Measurements from ENCODE around the gene ZDHHC22.
A peak's percentile ranks its signal among the peaks of the same experiment; 100 is the strongest.

The ZDHHC22 gene

DNA sequence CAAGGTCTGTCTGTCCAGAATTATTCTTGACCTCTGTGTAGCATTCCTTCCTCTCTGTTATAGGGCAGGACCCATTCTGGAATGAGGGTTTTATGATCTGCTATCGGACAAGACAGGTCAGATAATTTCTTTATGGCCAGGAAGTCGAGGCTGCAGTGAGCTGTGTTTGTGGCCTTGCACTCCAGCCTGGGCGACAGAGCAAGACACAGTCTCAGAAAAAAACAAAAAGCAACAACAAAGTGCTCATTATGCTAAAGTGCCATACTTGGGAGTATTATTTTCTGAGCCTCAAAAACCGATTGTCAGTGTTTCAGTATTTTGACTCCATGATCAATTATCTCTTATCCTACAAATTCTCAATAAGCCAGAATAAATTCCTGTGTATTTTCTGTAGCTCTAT lies 39.4 kb downstream of the ZDHHC22 start:
- DNase-seq (ENCODE audit: low read depth), result no peak

DNA sequence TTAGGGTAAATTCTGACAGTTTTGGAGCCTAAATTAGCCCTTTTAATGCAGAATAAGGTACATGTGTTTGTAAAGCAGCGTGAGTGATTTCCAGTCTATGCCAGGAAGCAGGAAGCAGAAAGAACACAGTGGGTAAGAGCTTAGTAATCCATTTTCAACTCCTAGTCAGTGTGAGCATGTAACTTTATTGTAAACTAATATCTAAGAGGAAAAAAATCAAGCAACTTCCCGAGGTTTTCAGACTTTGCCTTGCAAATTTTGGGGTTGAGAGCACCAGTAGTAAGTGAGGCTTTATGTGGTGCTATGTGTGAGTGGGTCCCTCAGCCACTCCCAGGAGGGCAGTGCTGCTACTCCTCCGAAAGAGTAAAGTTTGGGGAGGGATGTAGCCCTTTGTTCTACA lies 40.6 kb downstream of the ZDHHC22 start:
- DNase-seq (ENCODE audit: low read depth), result peak; percentile 23

DNA sequence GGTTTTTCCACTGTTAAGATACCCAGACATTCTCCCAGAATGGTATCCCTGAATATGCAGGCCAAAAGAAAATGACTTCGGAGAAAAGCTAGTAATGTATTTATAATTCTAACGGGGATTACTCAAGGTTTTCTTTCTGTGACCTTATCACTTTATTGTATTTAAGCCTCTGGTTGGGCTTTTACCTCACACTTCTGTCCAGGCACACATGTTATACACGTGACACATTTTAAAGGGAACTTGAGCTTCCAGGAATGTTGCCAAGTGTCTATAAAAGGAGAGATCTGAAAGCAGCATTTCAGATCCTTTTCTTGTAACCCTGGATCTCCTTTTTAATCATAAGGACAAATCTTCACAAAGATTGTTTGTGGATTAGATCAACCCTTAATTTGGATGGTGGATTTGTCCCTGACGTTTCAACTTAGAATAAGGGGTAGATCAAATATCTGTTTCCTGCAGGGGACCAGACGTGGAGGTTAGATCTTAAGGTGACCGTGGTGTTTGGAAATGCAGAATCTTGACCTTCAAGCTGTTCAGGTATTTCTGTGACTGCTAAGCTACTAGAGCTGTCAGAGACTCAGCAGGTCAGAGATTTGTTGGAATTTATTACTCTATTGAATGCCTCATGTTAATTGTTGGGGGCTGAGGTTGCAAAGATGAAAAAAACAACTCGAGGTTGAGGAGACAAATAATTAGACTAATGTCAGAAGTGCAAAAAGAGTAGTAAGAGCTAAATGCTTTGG lies 42.0 kb downstream of the ZDHHC22 start:
- DNase-seq (ENCODE audit: low read depth), result peak; percentile 88

- peak; percentile 25 for DNase-seq (ENCODE audit: low read depth)
Measured at GRCh38 chr14:77098529-77099353, 42.9 kb downstream of the ZDHHC22 start.

- peak; percentile 99 for DNase-seq (ENCODE audit: low read depth)
Measured at GRCh38 chr14:77097700-77098528, 43.7 kb downstream of the ZDHHC22 start, which contains the start of gene CIPC. Gene CIPC (plus strand): TSS chr14:77098258. CDS start chr14:77105709, 7,451 bp downstream.

GRCh38 chr14:77097006-77097699 lies 44.4 kb downstream of the ZDHHC22 start:
- DNase-seq (ENCODE audit: low read depth), result no peak

GRCh38 chr14:77094672-77095284 lies 46.8 kb downstream of the ZDHHC22 start:
- DNase-seq (ENCODE audit: low read depth), result peak; percentile 75

DNA sequence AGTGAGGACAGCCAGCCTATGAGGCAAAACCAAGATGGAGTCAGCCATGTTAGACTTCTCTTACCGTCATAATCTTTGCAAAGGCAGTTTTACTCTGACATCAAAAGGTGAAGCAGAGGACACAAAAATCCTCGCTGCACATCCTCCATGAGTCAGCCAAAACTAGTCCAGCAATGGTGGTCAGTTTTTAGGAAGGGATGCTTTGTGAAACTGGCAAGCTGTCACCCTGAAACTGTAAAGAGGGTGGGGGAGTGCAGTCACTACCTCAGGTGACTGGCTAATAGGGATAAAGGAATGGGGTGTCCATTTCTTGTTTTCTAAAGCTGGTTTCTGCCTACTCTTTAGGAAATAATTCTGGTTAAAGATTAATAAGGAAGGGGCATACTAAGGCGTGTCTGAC lies 48.9 kb downstream of the ZDHHC22 start:
- DNase-seq (ENCODE audit: low read depth), result no peak

DNA sequence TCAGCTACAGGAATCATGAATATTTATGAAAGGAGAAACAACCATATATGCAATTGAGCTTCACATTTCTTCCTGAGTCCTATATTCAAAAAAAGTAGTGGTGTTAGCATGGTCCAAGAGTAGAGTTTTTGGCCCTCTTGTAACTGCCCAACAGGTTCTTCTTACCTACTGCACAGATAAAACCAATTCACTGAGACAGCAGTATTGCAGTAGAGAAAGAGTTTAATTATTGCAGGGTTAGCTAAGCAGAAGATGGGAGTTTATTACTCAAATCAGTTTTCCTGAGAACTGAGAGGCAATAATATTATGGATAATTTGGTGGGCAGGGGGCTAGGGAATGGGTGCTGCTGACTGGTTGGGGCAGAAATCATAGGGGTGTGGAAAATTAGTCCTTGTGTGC lies 50.1 kb downstream of the ZDHHC22 start:
- DNase-seq (ENCODE audit: low read depth), result no peak

DNA sequence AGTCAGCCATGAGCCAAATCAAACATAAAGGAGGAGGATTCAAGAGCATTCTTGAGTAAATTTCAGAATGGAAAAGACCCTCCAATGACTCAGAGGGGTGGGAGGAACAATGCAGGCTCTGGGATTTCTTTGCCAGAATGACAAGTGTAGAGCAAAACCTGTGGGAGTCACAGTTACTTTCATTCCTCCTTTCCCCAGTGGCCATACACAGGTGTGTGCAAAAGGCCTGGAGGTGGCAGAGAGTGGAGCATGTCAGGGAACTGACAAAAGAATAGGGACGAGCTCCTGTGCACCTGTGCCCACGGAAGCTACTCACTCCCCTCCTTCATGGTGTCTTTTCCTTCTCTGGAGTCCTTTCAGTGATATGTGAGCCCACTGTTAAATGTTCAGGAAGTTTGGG lies 52.9 kb downstream of the ZDHHC22 start:
- DNase-seq (ENCODE audit: low read depth), result no peak

DNA sequence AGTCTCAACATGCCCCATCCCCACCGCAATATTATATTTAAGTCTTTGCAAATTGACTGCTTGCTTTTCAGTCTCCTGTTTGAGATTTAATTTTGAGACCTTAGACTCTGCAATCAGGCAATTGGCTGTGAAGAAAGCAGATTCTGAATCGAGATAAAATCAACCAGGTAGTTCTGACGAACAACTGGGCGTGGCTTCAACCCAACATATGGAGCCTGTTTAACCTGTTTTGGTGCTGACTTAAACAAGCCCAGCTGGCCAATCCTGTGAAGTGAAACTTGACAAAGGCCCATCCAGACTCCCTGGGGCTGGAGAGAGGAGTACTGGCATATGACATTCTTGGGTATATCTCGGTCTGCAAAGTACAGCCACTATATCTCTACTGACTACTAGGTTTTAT lies 53.4 kb downstream of the ZDHHC22 start:
- DNase-seq (ENCODE audit: low read depth), result no peak

DNA sequence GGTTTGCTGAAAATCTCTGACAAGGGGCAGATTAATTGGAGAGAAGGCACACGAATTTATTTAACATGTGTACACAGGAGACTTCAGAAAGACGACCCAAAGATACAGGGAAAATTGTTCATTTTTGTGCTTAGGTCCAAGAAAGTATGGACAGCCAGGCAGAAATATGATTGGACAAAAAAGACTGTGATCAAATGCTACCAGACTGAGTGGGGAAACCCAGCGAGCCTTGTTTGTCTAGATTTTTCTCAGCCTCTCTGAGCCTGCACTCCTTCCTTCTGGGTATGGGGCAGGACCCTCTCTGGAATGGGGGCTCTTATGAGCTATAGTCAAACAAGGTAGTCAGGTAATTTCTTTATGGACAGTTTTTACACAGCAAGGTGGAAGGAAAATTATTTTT lies 54.0 kb downstream of the ZDHHC22 start:
- no peak for DNase-seq (ENCODE audit: low read depth)

GRCh38 chr14:77086951-77087350 lies 54.6 kb downstream of the ZDHHC22 start:
- DNase-seq (ENCODE audit: low read depth), result no peak

DNA sequence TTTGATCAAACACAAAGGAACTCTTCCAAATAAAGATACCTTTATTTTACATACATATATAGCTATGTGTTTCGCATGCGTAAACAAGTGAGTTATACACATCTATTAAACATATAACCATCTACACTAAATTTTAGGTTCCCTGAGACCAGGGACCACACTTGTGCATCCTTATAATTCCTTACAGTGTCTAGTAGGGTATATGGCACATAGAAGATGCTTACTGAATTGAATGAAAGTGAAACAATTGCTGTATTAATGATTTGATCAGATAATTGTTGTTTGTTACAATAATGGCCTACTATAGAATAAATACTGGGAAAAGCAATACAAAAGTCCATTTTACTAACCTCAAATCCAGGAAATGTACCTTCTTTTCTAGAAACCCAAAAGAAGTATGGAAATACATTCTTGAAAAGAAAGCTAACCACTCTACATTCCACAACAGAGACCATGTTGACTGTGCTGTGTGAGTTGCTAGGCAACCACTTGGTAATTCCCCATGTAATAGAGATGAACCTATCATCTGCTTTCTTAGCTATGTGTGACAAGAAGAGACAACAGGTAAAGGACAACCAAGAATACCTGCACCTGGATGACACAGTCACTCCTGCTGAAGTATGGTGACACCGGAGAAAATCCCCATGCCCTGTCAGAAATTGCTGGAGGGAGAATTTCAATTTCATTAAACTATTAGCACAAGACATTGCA lies 55.4 kb downstream of the ZDHHC22 start:
- peak; percentile 62 for DNase-seq (ENCODE audit: low read depth)

GRCh38 chr14:77085538-77085937 lies 56.1 kb downstream of the ZDHHC22 start:
- DNase-seq (ENCODE audit: low read depth), result no peak

DNA sequence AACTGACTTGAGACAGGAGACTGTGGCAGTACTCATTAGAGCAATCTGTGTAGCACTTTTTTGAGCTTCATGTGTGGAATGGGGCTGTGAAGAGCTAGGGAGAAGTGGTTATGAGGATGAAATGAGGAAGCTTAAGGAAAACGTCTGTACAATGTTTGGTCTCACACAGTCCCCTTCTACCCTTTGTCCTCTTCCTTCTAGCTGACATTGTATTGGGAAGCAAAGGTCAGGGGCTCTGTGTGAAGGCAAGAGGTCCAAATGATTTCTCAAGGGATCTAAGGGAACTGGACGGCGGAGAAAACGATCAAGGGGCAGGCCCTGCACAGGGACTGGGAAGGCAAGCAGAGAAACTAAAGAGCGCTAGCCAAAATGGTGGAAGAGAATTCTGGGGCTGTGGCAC lies 56.6 kb downstream of the ZDHHC22 start:
- no peak for DNase-seq (ENCODE audit: low read depth)

DNA sequence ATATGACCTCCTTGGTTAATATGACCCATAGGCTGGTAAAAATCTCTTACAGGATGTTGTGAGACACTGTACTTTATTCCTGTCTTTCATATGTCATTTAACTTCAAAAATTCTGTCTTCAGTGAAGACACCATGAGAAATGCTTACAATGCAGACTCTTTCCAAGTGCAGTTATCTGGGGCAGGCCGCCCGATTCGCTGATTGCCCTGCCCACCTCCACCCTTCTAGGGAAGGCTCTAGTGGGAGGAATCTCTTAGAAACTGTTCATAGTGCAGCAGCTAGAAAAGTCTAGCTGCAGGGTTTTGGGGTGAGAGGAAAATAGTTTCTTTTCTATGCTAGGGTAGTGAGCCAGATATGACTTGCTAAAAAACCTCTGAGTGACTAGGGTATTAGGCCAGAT lies 58.5 kb downstream of the ZDHHC22 start:
- no peak for DNase-seq (ENCODE audit: low read depth)

GRCh38 chr14:77082356-77082755 lies 59.2 kb downstream of the ZDHHC22 start:
- no peak for DNase-seq (ENCODE audit: low read depth)
